WERI-Rb-1 (cell line): ENCODE measurements around the gene PTPRN2.

Source experiments
- DNase-seq: peaks from one replicate; pipeline ENCODE4 v3.0.0-alpha.2; 2020
- H3K27ac ChIP-seq: fragments of 250-450 bp; sonication (Bioruptor Pico); 2 replicates; pipeline ENCODE4 v1.5.1; 2020; ENCODE audit warnings: mild to moderate bottlenecking, moderate library complexity
- H3K27me3 ChIP-seq: fragments of 250-450 bp; sonication (Bioruptor Pico); 2 replicates; pipeline ENCODE4 v1.5.1; 2021; ENCODE audit warnings: mild to moderate bottlenecking, low read depth, moderate library complexity; ENCODE audit not compliant: insufficient read depth, severe bottlenecking
- H3K36me3 ChIP-seq: fragments of 250-450 bp; sonication (Bioruptor Pico); 2 replicates; pipeline ENCODE4 v1.5.1; 2020; ENCODE audit warnings: mild to moderate bottlenecking, moderate library complexity
- H3K4me3 ChIP-seq: 2 replicates; pipeline ENCODE4 v1.5.1; 2011; ENCODE audit warnings: low read depth, mild to moderate bottlenecking, control low read depth, low read length
- H3K9me3 ChIP-seq: fragments of 250-450 bp; sonication (Bioruptor Pico); 2 replicates; pipeline ENCODE4 v1.5.1; 2021; ENCODE audit warnings: mild to moderate bottlenecking, moderate library complexity; ENCODE audit not compliant: severe bottlenecking
- TF ChIP-seq, protein P1 (sequence below): IDR thresholded peaks from 2 replicates; pipeline ENCODE4 v1.5.1; 2011; ENCODE audit warnings: low read depth, mild to moderate bottlenecking, control low read depth, inconsistent platforms, low read length

PTPRN2 gene

DNA sequence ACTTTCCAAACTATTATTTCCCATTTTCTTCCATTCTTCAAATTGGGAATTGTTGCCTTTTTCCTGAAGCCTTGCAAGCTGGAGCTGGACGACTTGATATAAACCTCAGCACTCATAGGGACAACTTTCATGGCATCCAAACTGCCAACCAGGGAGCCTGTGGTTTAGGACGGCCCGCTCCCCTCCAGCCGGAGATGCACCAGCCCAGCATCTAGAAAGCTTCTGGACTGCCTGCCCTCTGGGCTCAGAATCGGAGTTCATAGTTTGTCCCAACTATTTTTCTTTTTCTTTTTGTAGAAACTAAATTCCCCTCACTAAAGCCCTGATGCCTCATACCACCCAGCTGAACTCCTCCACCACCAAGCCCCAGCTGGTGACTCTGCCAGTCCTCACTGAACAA lies 1050.6 kb downstream of the PTPRN2 start:
- DNase-seq = no peak
- Histone ChIP-seq H3K4me3 (no peak overlapping the region), H3K36me3 (no peaks in the 10 kb centered on the region), H3K27me3 (no peaks in the 10 kb centered on the region), H3K9me3 (peaks cover 8% of the 10 kb centered on the region), H3K27ac (no peak overlapping the region)
- TF ChIP-seq, protein P1, sequence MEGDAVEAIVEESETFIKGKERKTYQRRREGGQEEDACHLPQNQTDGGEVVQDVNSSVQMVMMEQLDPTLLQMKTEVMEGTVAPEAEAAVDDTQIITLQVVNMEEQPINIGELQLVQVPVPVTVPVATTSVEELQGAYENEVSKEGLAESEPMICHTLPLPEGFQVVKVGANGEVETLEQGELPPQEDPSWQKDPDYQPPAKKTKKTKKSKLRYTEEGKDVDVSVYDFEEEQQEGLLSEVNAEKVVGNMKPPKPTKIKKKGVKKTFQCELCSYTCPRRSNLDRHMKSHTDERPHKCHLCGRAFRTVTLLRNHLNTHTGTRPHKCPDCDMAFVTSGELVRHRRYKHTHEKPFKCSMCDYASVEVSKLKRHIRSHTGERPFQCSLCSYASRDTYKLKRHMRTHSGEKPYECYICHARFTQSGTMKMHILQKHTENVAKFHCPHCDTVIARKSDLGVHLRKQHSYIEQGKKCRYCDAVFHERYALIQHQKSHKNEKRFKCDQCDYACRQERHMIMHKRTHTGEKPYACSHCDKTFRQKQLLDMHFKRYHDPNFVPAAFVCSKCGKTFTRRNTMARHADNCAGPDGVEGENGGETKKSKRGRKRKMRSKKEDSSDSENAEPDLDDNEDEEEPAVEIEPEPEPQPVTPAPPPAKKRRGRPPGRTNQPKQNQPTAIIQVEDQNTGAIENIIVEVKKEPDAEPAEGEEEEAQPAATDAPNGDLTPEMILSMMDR = no peak

GRCh38 chr7:157532068-157532467 lies 1055.6 kb downstream of the PTPRN2 start:
- Histone ChIP-seq H3K27me3 (no peaks in the 10 kb centered on the region), H3K36me3 (no peaks in the 10 kb centered on the region), H3K4me3 (no peak overlapping the region), H3K27ac (no peak overlapping the region), H3K9me3 (peaks cover 8% of the 10 kb centered on the region)
- TF ChIP-seq, protein P1 = no peak
- no peak for DNase-seq

GRCh38 chr7:157529768-157530560 lies 1057.7 kb downstream of the PTPRN2 start:
- Histone ChIP-seq H3K36me3 (no peaks in the 10 kb centered on the region), H3K27ac (no peak overlapping the region), H3K27me3 (no peaks in the 10 kb centered on the region), H3K9me3 (peaks cover 8% of the 10 kb centered on the region), H3K4me3 (no peak overlapping the region)
- DNase-seq = peak; percentile 1
- TF ChIP-seq, protein P1 = no peak

DNA sequence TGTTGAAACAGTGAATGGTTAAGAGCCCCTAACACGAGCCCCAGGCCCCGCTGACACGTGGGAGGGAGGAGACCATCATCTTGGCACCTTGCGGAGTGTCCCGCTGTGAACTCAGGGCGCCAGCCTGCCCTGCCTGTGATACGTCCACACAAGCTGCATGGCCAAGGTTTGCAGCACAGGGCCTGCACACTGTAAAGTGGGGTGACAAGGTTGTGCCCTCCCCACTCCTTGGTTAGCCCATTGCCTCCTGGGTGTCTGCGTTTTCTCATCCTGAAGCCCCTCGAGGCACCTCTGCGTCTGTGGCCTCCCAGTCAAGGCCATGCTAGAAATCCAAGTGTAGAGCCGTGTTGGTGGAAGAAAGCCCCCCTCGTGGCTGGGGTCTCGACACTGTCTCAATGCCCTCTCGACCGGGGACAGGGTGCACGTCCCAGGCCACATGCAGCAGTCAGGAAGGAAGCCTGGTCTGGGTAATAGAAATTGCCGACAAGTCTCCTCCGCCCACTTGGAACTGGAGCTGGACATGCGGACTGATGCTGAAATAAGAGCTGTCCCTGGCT lies 1058.8 kb downstream of the PTPRN2 start:
- TF ChIP-seq, protein P1 = no peak

GRCh38 chr7:157527686-157528085 lies 1059.9 kb downstream of the PTPRN2 start:
- H3K9me3 ChIP-seq = peaks cover 5% of the 10 kb centered on the region
- no peaks in the 10 kb centered on the region for H3K27me3 ChIP-seq
- H3K27ac ChIP-seq = no peak overlapping the region
- peak; percentile 2 for DNase-seq
- TF ChIP-seq, protein P1 = no peak
- H3K36me3 ChIP-seq = no peaks in the 10 kb centered on the region
- H3K4me3 ChIP-seq = no peak overlapping the region

More for the DNA sequence above, 1058.8 kb downstream of the PTPRN2 start:
- no peak overlapping the region for H3K27ac ChIP-seq
- peaks cover 8% of the 10 kb centered on the region for H3K9me3 ChIP-seq
- peak; percentile 2 for DNase-seq
- no peaks in the 10 kb centered on the region for H3K36me3 ChIP-seq
- no peaks in the 10 kb centered on the region for H3K27me3 ChIP-seq
- no peak overlapping the region for H3K4me3 ChIP-seq
